GM10266 (cell line): ENCODE measurements around the gene LAMP5.

Experiments used
- DNase-seq: peaks from one replicate; pipeline ENCODE4 v3.0.0; 2012; ENCODE audit errors: extremely low spot score
- CTCF ChIP-seq: IDR thresholded peaks from 2 replicates; pipeline ENCODE4 v1.5.1; 2012; ENCODE audit warnings: mild to moderate bottlenecking, low read depth; ENCODE audit not compliant: control insufficient read depth, insufficient read depth; ENCODE audit errors: missing control alignments

The LAMP5 gene

GRCh38 chr20:9507544-9508239, 6.7 kb upstream of the LAMP5 start:
- TF ChIP-seq CTCF, result no peak
- no peak for DNase-seq

- TF ChIP-seq CTCF, result no peak
- no peak for DNase-seq
These were observed 6.1 kb upstream of the LAMP5 start for GRCh38 chr20:9508240-9508661.

GRCh38 chr20:9508696-9509178, 5.7 kb upstream of the LAMP5 start:
- no peak for DNase-seq
- TF ChIP-seq CTCF, result no peak

GRCh38 chr20:9509246-9509645, 5.1 kb upstream of the LAMP5 start:
- no peak for TF ChIP-seq CTCF
- DNase-seq, result no peak

- no peak for TF ChIP-seq CTCF
- DNase-seq, result no peak
These were observed 3.5 kb upstream of the LAMP5 start for GRCh38 chr20:9510911-9511310.

GRCh38 chr20:9514072-9514460, 324 bp upstream of the LAMP5 start:
- DNase-seq, result no peak
- no peak for TF ChIP-seq CTCF

- DNase-seq, result no peak
- TF ChIP-seq CTCF, result no peak
These were observed 810 bp downstream of the LAMP5 start for GRCh38 chr20:9515214-9515585.
